Stomach smooth muscle (tissue), 2 donors: ENCODE data around the gene LINC01488.

Source experiments
- H3K27ac ChIP-seq: one replicate; pipeline ENCODE4 v1.7.0; 2013; ENCODE audit warnings: mild to moderate bottlenecking, low read length, inconsistent platforms
- H3K27me3 ChIP-seq, 2 donors: one replicate each; pipeline ENCODE4 v1.7.0; 2013; ENCODE audit warnings: low read length in 2 of 2; ENCODE audit not compliant: insufficient read depth in 2 of 2, control insufficient read depth in 1 of 2
- H3K36me3 ChIP-seq, 2 donors: one replicate each; pipeline ENCODE4 v1.7.0; 2013; ENCODE audit warnings: low read length in 2 of 2; ENCODE audit not compliant: control insufficient read depth in 2 of 2, insufficient read depth in 2 of 2
- H3K4me1 ChIP-seq: one replicate; pipeline ENCODE4 v1.7.0; 2013; ENCODE audit warnings: low read length; ENCODE audit not compliant: control insufficient read depth, insufficient read depth
- H3K4me3 ChIP-seq, 2 donors: one replicate each; pipeline ENCODE4 v1.7.0; 2013; ENCODE audit warnings: low read length in 2 of 2
- H3K9ac ChIP-seq, 2 donors: one replicate each; pipeline ENCODE4 v1.7.0; 2013; ENCODE audit warnings: low read length in 2 of 2, mild to moderate bottlenecking in 1 of 2
- H3K9me3 ChIP-seq, 2 donors: one replicate each; pipeline ENCODE4 v1.7.0; 2013; ENCODE audit warnings: low read length in 2 of 2; ENCODE audit not compliant: control insufficient read depth in 2 of 2
- donor health status: healthy.
- donor health status: Pancreatic carcinoma.

The LINC01488 gene

GRCh38 chr11:69473276-69473845 is 8.1 kb upstream of the LINC01488 start:
- no peaks in the 10 kb centered on the region for H3K4me1 ChIP-seq
- no peak overlapping the region for H3K27ac ChIP-seq
- no peak overlapping the region for H3K9ac ChIP-seq
- no peak overlapping the region for H3K4me3 ChIP-seq
- no peaks in the 10 kb centered on the region for H3K36me3 ChIP-seq
- H3K27me3 ChIP-seq, result peaks cover 2 to 4% of the 10 kb centered on the region in 2 donors
- peaks cover 0 to 6% of the 10 kb centered on the region in 2 donors for H3K9me3 ChIP-seq

GRCh38 chr11:69474736-69475135 is 6.7 kb upstream of the LINC01488 start:
- Histone ChIP-seq H3K27ac (no peak overlapping the region), H3K4me3 (no peak overlapping the region), H3K9ac (no peak overlapping the region), H3K4me1 (no peaks in the 10 kb centered on the region), H3K27me3 (peaks cover 2 to 4% of the 10 kb centered on the region in 2 donors), H3K36me3 (no peaks in the 10 kb centered on the region), H3K9me3 (peaks cover 0 to 6% of the 10 kb centered on the region in 2 donors)

- H3K4me3 ChIP-seq, result no peak overlapping the region
- no peaks in the 10 kb centered on the region for H3K36me3 ChIP-seq
- H3K4me1 ChIP-seq, result peaks cover 2% of the 10 kb centered on the region
- H3K27ac ChIP-seq, result no peak overlapping the region
- H3K9me3 ChIP-seq, result peaks cover 0 to 6% of the 10 kb centered on the region in 2 donors
- H3K9ac ChIP-seq, result no peak overlapping the region
- H3K27me3 ChIP-seq, result peaks cover 2 to 4% of the 10 kb centered on the region in 2 donors
These were observed 6.2 kb upstream of the LINC01488 start for GRCh38 chr11:69475141-69475865.

GRCh38 chr11:69475866-69476471 is 5.5 kb upstream of the LINC01488 start:
- H3K9ac ChIP-seq, result no peak overlapping the region
- no peak overlapping the region for H3K27ac ChIP-seq
- H3K27me3 ChIP-seq, result peaks cover 2 to 4% of the 10 kb centered on the region in 2 donors
- H3K9me3 ChIP-seq, result peaks cover 0 to 6% of the 10 kb centered on the region in 2 donors
- peaks cover 6% of the 10 kb centered on the region for H3K4me1 ChIP-seq
- no peak overlapping the region for H3K4me3 ChIP-seq
- no peaks in the 10 kb centered on the region for H3K36me3 ChIP-seq

- Histone ChIP-seq H3K36me3 (no peaks in the 10 kb centered on the region), H3K27me3 (peaks cover 2 to 4% of the 10 kb centered on the region in 2 donors), H3K4me1 (peaks cover 6% of the 10 kb centered on the region), H3K9ac (no peak overlapping the region), H3K4me3 (no peak overlapping the region), H3K27ac (no peak overlapping the region), H3K9me3 (peaks cover 0 to 6% of the 10 kb centered on the region in 2 donors)
These were observed 4.9 kb upstream of the LINC01488 start for GRCh38 chr11:69476509-69476961.

- Histone ChIP-seq H3K27me3 (peaks cover 2 to 4% of the 10 kb centered on the region in 2 donors), H3K9me3 (peaks cover 0 to 6% of the 10 kb centered on the region in 2 donors), H3K4me1 (peaks cover 6% of the 10 kb centered on the region), H3K36me3 (no peaks in the 10 kb centered on the region), H3K4me3 (no peak overlapping the region), H3K9ac (no peak overlapping the region), H3K27ac (no peak overlapping the region)
These were observed 4.4 kb upstream of the LINC01488 start for GRCh38 chr11:69477086-69477485.

- H3K36me3 ChIP-seq, result no peaks in the 10 kb centered on the region
- H3K4me3 ChIP-seq, result no peak overlapping the region
- no peak overlapping the region for H3K9ac ChIP-seq
- peaks cover 6% of the 10 kb centered on the region for H3K4me1 ChIP-seq
- H3K9me3 ChIP-seq, result no peaks in the 10 kb centered on the region
- H3K27me3 ChIP-seq, result no peaks in the 10 kb centered on the region
- H3K27ac ChIP-seq, result no peak overlapping the region
These were observed 1.7 kb upstream of the LINC01488 start for GRCh38 chr11:69479591-69480271.

- no peak overlapping the region for H3K4me3 ChIP-seq
- no peak overlapping the region for H3K27ac ChIP-seq
- no peaks in the 10 kb centered on the region for H3K9me3 ChIP-seq
- H3K27me3 ChIP-seq, result no peaks in the 10 kb centered on the region
- H3K36me3 ChIP-seq, result no peaks in the 10 kb centered on the region
- H3K4me1 ChIP-seq, result peaks cover 6% of the 10 kb centered on the region
- H3K9ac ChIP-seq, result no peak overlapping the region
These were observed 693 bp upstream of the LINC01488 start for GRCh38 chr11:69480547-69481392.

- H3K9me3 ChIP-seq, result no peaks in the 10 kb centered on the region
- no peaks in the 10 kb centered on the region for H3K27me3 ChIP-seq
- H3K4me3 ChIP-seq, result no peak overlapping the region
- no peak overlapping the region for H3K27ac ChIP-seq
- H3K4me1 ChIP-seq, result peaks cover 10% of the 10 kb centered on the region
- H3K36me3 ChIP-seq, result no peaks in the 10 kb centered on the region
- no peak overlapping the region for H3K9ac ChIP-seq
These were observed 859 bp downstream of the LINC01488 start for GRCh38 chr11:69482322-69482721.

- H3K36me3 ChIP-seq, result no peaks in the 10 kb centered on the region
- no peaks in the 10 kb centered on the region for H3K9me3 ChIP-seq
- H3K4me3 ChIP-seq, result no peak overlapping the region
- no peak overlapping the region for H3K9ac ChIP-seq
- no peaks in the 10 kb centered on the region for H3K27me3 ChIP-seq
- no peak overlapping the region for H3K27ac ChIP-seq
- H3K4me1 ChIP-seq, result peaks cover 10% of the 10 kb centered on the region
These were observed 1.7 kb downstream of the LINC01488 start for GRCh38 chr11:69483170-69483569.
